HG02852 (cell line): ENCODE measurements around the gene ZNF575.

Experiments used
- ATAC-seq: cut with Tn5 transposase; IDR thresholded peaks from one replicate; pipeline ENCODE4 v1.9.1; 2021; ENCODE audit warnings: mild to moderate bottlenecking, moderate library complexity; ENCODE audit not compliant: unreplicated experiment

The ZNF575 gene

GRCh38 chr19:43569657-43570056, 36.7 kb downstream of the ZNF575 start:
- ATAC-seq: no peak

DNA sequence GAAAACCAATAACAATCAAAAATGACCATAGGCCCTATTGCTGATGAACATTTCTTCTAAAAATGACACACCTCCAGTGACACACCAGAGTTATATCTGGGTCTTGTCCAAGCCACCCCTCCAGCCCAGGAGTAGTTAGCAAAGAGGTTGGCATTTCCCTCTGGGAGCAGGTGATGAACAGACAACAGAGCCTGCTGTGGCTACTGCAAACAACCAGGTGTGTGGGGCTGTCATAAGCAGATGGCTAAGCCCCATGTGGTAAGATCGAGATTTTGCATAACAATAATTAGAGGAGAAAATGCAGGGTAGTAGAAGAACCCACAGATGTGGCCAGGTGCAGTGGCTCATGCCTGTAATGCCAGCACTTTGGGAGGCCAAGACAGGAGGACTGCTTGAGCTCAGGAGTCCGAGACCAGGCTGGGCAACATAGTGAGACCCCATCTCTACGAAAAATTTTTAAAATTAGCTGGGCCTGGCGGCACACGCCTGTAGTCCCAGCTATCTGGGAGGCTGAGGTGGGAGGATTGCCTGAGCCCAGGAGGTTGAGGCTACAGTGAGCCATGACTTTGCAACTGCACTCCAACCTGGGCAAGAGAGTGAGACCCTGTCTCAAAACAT, 37.3 kb downstream of the ZNF575 start:
- ATAC-seq: no peak

GRCh38 chr19:43572171-43572588, 39.2 kb downstream of the ZNF575 start:
- no peak for ATAC-seq

- no peak for ATAC-seq
These were observed 41.6 kb downstream of the ZNF575 start for GRCh38 chr19:43574424-43575155.

DNA sequence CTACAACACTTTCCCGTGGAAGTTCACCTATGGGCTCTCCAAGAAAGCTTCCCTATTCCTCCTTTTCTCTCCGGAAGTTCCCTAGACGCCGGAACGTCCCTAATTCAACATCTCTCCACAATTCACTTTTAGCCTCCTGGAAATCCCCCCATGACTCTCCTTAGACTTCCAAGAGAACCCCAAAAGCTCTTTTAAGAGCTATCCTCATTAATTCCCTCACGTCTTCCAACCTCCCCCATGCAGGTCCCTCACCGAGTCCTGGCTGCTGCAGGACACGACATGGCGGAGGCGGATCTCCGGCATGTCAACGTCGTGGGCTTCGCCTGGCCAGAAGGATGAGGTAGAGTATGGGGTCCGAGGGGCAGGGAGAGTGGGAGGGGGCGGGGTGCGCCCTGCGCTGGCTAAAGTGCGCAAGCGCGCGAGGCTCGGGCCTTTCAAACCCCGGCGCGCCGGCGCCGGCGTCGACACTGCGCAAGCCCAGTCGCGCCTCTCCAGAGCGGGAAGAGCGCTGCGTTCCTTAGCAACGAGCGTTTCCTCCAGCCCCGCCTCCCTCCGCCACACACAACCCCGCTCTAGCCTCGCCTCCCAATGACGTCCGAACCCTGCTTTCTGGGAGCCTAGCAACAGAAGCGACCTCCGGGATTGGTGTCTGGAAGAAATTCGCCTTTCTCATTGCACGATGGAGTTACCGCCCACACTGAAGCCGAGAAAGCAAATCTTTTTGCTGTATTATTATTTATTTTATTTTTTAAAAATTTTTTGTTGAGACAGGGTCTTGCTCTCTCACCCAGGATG, 42.4 kb downstream of the ZNF575 start, which contains the start of the genes PINLYP and XRCC1:
Gene PINLYP (plus strand): TSS at position 646 of the 795 bp plus-strand sequence. CDS start 1,391 bp downstream, outside the sequence.
Gene XRCC1 (minus strand): TSS at position 372 of the 795 bp plus-strand sequence. CDS start 69 bp downstream, at position 303.
- peak; percentile 97 for ATAC-seq

- peak; percentile 7 for ATAC-seq
These were observed 43.2 kb downstream of the ZNF575 start for GRCh38 chr19:43575955-43576878.

GRCh38 chr19:43578787-43579186, 45.8 kb downstream of the ZNF575 start:
- no peak for ATAC-seq

DNA sequence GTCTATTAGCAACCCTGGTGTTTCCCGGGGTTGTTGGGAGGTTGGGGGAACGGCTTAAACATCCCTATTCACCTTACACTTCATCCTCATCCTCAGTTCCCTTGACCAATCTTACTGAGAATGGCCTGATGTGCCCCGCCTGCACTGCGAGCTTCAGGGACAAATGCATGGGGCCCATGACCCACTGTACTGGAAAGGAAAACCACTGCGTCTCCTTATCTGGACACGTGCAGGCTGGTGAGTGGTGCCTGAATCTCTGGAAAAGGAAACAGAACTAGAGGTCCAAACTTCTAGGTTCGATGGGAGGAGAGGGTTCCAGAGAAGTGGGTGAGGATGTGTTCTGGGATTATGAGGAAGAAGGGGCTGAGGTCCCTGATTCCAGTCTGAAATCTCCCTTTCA, 48.5 kb downstream of the ZNF575 start:
- ATAC-seq: no peak

- no peak for ATAC-seq
These were observed 49.5 kb downstream of the ZNF575 start for GRCh38 chr19:43582495-43582894.

DNA sequence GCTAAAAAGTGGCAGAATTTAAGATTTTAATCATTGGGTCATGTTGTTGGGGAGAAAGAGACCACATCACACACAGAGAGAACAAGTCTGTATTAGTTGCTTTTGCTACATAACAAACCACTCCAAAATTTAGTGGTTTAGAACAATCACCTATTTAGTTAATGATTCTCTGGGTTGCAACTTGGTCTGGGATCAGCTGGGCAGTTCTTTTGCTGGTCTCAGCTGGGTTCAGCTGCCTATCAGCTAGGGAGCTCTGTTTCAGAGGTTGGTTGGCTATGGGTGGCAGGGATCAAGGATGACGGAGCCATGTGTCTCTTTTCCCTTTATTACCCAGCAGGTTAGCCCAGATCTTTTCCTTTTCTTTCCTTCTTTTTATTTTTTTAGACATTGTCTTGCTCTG, 51.5 kb downstream of the ZNF575 start:
- ATAC-seq: no peak
